ENCODE results near the gene SPTLC2.
"Not testable (repeated sequence)": the region's sequence is repeated elsewhere in the genome, so short reads cannot be mapped to it uniquely, and the experiment has no call there.

Gene SPTLC2

DNA sequence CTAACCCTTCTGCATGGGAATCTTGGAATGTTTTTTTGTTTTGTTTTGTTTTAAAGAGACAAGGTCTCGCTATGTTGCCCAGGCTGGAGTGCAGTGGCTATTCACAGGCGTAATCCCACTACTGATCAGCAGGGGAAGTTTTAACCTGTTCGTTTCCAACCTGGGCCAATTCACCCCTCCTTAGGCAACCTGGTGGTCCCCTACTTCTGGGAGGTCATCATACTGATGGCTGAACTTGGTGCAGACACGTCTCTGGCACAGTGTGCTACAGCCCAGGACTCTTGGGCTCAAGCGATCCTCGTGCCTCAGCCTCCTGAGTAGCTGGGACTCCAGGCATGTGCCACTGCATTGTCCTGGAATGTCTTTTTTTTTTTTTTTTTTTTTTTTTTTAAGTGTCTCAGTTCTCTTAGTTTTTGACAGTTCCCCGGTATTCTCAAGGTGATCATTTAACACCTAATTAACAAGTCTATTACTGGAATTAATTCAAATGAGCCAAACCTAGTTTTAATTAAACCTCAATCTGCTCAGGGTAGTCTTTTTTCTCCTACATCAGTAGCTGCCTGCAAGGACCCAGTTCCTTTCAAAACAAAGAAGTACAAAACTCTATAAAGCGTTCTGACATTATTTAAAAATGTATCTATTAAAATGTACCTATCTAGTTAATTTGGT is 68.8 kb downstream of the SPTLC2 start:
- peak; percentile 10 for DNase-seq (ENCODE audit: low read depth)

DNA sequence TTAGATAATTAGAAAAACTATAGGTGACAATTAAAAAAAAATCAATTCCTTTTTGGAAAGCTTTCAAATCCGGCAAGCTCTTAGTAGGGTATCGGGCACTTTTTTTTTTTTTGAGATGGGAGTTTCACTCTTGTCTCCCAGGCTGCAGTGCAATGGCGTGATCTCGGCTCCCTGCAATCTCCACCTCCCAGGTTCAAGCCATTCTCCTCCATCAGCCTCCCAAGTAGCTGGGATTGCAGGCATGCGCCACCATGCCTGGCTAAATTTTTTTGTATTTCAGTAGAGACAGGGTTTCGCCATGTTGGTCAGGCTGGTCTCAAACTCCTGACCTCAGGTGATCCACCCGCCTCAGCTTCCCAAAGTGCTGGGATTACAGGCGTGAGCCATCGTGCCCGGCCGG is 71.3 kb downstream of the SPTLC2 start:
- DNase-seq (ENCODE audit: low read depth): not testable (repeated sequence)

DNA sequence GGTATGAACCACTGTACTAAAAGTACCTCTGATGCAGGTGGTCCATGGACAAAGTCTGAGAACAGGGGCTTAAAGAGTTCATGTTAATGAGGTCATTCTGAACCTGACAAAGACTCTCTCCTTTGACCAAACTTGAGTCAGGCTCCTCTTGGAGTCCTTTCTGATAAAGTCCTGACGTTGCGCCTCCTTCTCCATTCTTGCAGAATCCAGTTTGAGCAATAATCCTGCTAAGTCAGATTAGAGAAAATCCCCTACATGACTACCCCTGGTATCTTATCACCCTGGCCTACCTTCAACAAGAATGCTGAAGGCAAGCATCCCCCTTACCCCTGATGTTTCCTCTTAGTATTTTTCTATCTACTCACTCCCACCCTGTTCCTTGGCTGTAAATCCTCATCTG is 71.9 kb downstream of the SPTLC2 start:
- DNase-seq (ENCODE audit: low read depth): no peak

DNA sequence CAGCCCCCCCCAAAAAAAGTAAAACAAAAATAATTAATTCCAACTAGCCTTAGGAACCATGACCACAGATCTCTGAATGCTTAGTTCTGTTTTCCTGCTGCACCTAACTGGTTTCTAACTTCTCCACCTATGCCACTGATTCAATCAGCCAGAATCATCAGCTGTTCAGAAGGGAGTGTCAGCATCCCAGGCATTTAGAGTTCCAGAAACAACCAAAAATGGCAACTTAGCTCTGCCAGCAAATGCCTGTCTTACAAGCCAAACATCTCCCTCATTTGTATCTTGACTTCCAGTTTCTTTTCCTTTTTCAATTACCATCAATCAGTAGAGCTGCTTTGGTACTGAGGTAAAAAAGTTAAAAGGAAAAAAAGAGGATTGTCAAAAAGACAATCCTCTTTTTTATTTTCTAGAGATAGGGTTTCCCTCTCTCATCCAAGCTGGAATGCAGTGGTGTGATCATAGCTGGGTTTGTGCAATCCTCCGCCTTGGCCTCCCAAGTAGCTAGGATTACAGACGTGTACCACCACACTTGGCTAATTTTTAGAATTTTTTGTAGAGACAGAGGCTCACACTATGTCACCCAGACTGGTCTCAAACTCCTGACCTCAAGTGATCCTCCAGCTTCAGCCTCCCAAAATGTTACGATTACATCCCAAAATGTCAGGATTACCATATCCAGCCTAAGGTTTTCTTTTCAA is 72.7 kb downstream of the SPTLC2 start:
- DNase-seq (ENCODE audit: low read depth): no peak

DNA sequence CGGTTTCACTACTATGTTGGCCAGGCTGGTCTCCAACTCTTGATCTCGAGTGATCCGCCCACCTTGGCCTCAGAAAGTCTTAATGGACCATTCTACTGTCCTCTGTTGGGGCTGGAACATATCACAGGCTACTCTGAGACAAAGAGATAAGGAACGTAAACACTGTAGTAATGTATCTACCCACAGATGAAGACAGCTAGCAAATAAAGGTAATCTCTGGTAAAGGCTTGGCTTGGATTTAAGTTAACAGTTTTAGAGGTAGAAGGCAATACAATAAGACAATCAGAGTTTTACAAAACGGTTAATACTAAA is 73.2 kb downstream of the SPTLC2 start:
- no peak for DNase-seq (ENCODE audit: low read depth)

DNA sequence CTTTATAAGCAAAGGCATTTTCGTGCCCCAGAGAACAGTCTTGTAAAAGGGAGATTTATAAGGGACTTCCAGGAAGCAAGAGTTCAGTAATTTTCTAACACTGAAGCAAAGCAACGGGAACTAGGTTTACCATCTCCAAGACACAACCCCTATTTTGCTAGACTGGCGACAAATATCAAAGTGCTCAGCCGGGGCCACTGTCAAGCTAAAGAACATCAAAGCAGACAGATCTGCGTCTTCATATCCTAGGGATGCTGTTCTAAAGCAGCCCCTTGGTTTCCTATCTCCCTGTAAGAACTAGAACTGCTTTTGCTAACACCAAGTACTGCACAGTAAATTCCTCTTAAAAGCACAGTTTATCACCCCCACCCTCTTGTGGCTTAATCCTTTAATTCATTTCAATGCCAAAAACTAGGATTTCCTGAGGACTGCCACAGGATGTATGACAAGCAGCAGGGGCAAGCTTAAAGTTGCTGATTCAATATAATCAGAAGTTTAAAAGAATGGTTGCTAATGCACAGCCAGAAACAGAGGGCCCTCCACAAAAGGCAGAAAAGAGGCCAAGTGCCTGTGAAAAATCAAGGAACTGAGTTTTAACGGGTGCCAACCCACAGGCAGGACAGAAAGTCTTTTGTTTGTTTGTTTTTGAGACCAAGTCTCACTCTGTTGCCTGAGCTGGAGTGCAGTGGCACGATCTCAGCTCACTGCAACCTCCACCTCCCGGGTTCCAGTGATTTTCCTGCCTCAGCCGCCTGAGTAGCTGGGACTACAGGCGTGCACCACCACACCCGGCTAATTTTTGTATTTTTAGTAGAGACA is 73.8 kb downstream of the SPTLC2 start:
- DNase-seq (ENCODE audit: low read depth): no peak

DNA sequence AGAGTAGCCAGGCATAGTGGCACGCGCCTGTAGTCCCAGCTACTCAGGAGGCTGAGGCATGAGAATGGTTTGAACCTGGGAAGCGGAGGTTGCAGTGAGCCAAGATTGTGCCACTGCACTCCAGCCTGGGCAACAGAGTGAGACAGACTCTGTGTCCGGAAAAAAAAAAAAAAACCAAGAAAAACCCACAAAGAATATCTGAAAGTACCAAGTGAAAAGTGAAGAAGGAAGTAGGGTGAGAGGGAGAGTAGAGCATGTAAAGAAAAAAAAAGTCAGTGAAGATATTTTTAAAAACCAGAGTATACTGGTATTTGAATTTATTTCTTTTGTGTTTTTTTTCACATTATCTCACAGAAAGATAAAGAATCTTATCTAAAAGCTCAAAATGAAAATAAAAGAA is 74.5 kb downstream of the SPTLC2 start:
- no peak for DNase-seq (ENCODE audit: low read depth)

DNA sequence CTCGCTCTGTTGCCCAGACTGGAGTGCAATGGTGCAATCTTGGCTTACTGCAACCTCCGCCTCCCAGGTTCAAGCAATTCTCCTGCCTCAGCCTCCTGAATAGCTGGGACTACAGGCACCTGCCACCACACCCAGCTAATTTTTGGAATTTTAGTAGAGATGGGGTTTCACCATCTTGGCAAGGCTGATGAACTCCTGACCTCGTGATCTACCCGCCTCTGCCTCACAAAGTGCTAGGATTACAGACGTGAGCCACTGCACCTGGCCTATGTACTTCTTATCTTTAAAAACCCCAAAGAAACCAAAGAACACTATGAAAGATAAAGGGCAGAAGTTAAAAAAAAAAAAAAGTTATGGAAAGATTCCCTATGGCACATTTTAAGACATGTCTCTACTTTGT is 79.5 kb downstream of the SPTLC2 start:
- not testable (repeated sequence) for DNase-seq (ENCODE audit: low read depth)

DNA sequence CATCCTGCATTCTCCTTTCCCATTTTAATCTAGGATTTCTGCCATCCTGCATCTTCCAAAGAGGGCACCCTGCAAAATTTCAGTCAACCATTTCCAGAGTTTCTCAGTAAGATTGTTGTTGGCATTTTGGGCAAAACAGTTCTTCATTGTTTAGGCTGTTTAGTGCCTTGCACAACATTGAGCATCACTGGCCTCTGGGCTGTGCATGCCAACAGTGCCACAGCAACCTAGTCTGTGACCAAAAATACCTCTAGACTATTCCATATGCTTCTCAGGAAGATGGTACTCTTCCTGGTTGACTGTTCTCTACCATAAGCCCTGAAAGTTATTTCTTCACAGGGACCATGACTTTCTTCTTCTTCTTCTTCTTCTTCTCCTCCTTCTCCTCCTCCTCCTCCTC is 85.4 kb downstream of the SPTLC2 start:
- no peak for DNase-seq (ENCODE audit: low read depth)

DNA sequence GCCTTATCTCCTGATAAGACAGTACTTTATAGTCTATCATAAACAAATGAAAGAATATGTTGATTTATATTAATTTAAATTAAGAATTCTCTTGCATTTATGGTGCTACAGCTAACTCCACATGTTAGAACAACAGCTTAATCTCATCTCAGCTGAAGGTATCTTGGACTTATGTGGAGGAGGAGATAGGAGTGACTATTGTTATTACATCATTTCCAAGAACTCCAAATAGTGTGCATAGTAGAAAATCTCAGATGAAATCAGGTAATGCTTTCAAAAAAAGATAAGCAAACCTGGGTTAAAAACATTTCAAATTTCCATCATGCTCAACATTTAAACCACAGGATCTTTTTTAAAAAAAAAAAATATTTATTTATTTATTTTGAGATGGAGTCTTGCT is 86.5 kb downstream of the SPTLC2 start:
- no peak for DNase-seq (ENCODE audit: low read depth)

DNA sequence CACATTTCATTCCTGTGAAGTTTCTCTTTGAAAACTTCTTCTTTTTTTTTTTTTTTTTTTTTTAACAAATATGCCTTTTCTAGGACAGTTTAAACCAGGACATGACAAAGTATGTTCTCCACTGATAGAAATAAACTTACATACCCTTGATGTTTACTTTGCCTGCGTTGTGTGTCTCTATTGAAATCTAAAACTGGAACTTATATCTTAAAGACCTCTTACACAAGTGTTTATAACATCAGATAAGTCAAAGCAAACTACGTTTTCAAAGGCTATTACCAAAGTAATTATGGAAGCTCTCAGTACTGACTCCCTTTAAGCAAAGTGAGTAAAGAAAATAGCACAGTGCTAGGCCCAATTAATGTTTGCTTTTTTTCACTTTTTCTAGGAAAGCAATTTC is 87.2 kb downstream of the SPTLC2 start:
- no peak for DNase-seq (ENCODE audit: low read depth)

DNA sequence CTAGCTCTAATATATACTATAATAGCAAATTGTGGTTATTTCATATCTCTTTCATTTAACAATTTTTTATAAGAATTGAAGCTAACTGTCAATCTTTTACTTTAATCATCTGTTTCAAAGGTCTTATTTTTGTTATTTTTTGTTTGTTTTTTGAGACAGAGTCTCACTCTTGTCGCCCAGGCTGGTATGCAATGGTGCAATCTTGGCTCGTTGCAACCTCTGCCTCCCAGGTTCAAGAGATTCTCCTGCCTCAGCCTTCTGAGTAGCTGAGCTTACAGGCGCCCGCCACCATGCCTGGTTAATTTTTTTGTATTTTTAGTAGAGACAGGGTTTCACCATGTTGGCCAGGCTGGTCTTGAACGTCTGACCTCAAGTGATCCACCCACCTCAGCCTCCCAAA is 87.7 kb downstream of the SPTLC2 start:
- not testable (repeated sequence) for DNase-seq (ENCODE audit: low read depth)

DNA sequence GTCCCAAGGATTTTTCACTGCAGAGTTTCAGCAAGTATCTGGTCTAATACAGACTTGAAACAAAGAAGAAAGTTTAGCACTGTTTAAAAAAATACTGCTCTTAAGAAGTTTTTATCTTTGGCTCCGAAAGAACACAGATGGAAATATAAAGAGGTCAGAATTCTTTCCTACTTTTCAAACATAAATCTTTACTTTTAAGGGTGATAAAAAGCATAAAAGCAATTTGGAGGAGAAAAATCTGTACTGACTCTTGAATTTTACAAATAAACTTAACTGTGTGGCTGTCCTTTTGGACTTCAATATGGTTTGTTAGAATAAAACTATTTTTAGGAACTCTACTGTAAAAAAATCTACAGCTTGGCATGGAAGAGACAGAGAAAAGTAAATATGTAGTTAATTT is 90.2 kb downstream of the SPTLC2 start:
- DNase-seq (ENCODE audit: low read depth): no peak

DNA sequence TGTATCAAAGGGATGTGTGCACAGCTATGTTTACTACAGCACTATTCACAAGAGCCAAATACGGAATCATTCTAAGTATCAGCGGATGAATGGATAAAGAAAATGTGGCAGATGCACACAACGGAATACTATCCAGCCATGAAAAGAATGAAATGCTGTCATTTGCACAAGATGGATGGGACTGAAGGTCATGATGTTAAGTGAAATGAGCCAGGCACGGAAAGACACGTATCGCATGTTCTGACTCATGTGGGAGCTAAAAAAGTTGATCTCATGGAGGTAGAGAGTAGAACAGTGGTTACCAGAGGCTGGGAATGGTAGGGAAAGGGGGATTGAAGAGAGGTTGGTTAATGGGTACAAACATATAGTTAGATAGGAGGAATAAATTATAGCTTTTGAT is 91.9 kb downstream of the SPTLC2 start:
- DNase-seq (ENCODE audit: low read depth): no peak

DNA sequence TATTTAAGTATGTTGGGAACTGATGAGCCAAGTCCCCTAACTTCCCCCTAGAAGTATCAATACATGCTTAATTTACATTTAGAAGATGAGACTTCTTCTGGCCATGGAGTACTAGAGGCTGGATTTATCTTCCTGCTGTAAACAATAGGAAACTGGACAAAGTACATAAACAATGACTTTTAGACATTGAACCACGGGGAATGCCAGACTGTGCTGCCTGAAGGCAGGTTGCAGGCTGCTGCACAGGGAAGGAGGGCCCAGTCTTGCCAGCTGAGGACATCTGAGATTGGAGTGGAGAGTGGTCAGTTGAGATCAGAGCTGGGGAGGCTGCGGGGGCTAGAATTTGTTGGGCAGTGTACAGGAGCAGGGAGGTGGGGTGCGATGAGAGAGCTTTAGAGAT is 93.3 kb downstream of the SPTLC2 start:
- DNase-seq (ENCODE audit: low read depth): no peak

DNA sequence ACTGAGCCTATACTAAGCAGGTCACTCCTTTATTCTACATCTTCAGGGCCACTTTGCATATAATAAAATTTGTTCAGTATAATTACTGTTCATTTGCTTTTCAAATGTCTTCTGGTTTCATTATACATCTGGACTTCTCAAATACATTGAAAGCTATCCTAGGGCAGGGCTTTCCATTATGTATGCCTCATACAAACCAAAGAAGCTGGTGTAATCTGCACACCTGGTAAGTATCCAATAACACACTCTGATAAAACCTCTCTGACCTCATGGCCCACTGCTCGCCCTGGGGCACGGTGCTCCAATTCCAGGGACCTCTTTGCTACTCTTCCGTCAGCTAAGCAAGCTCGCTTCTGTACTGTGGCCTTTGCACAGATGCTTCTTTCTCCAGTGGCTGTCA is 95.9 kb downstream of the SPTLC2 start:
- DNase-seq (ENCODE audit: low read depth): no peak

DNA sequence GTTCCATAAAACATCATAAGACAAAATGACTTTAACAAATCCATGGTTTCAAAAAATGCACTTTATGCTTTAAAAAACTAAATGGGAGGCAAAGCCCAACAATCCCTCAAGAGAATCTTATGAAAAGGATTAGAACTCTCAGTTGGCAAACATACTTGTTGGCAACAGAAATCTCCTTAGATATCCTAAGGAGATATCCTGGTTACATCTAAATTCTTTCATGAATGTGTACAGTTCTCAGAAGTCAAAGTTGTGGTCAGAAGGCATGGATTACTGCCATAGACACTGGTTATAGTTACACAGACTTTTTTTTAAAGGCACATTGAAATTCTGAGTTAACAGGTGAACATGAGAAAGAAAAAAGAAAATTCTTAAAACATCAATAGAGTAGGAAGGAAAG is 100.3 kb downstream of the SPTLC2 start:
- DNase-seq (ENCODE audit: low read depth): no peak

DNA sequence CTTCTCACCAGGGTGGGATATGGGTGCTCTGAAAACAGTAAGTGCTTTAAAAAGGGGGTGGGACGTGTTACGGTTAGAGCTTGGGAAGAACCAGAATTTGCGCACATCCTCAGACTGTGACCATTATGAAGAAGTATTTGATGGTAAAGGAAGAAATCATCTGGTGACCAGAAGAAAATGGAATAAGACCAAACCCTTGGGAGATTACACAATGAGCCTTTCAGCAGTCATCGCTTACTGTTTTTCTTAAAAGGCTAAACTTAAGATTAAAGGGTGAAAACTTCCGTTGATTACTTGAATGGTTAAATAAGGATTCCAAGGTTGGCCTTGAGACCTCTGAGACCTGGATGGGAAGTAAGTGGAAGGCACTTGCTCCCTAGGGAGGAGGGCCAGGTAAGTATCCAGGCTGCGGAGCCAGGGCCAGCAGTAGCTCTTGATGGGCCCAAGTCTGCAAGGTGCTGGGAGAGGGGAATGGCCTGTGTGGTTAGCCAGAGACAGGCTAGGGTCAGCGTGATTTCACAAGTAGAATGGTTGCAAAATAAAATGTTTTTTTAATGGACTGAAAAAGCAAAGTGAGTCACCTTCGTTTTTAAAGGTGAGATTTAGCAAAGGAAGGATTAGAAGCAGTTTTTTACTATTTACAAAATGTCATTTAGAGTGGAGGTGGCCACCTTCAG is 104.8 kb downstream of the SPTLC2 start:
- DNase-seq (ENCODE audit: low read depth): no peak

DNA sequence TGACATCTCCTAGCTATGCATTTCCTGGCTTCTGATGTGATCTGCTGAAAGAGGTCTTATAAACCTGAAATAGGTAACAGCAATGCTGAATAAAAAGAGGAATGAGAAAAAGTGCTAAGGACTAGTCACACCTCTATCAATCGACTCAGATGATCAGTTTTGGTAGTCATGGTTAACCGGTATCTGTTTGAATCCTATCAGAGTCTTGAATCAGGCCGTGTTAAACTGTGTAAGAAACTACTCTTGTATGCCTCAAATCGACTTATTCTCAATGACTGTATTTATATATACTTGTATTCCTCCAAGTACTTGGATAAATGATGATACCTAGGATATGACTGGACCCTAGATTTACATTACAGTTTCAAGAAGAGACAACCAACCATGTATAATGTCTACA is 107.1 kb downstream of the SPTLC2 start:
- DNase-seq (ENCODE audit: low read depth): no peak

DNA sequence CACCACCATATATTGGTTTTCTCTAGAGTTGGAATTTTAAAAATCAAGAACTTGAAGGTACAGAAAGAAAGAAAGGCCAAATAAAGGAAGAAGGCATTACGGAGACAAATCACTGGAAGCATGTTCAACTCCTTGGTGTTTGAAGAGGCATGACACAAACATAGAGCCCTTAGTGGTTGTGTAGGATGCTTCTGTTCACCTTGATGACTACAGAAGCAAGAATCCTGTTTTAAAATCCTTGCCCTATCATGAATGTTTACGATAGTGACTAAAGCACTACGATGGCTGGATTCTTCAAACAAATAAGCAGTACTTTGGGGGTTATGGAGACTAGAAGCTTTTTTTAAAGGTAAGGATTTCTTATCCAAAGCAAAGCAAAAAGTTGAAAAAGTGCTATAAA is 107.6 kb downstream of the SPTLC2 start:
- no peak for DNase-seq (ENCODE audit: low read depth)

DNA sequence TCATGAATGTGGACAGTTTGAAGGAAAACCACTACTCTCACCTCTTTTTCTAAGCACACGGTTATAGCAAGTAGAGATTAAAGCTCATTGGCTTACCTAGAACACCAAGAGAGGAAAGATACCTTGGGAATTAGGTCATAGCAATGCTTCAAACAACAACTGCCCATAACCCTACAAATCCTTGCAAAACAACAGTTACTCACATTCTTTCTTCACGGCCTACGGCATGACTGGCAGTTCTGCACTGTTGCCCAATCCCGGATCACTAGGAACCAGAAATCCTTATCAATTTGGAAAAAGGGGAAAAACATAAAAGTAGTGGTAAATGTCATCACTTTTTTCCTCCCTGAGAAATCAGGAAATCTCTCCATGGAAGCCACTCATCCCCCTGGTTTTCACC is 108.2 kb downstream of the SPTLC2 start:
- peak; percentile 64 for DNase-seq (ENCODE audit: low read depth)

DNA sequence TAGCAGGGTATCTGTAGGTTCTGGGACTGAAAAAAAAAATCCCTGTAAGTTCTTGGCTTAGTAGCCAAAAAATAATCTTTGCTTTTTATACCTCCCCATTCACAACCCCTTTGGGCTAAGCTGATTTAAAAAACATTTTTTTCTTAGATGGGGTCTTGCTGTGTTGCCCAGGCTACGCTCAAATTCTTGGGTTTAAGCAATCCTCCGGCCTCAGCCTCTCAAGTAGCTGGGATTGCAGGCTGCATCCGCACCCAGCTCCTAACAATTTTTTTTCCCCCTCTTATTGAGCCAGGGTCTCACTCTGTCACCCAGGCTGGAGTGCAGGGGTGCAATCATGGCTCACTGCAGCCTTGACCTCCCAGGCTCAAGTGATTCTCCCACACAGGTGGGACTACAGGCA is 108.7 kb downstream of the SPTLC2 start:
- DNase-seq (ENCODE audit: low read depth): no peak

DNA sequence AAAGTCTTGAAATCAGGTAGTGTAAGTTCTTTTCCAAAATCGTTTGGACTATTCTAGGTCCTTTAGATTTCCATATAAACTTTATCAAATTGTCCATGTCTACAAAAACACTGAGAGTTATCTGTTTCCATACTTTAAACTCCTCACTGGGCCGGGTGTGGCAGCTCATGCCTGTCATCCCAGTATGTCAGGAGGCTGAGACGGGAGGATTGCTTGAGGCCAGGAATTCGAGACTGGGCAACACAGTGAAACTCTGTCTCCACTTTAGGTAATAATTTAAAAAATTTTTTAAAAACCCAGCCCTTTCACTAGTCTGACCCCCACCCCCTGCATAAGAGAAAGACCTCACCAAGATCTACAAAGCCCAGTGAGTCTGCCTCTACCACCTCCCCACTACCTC is 111.4 kb downstream of the SPTLC2 start:
- DNase-seq (ENCODE audit: low read depth): no peak

Data from ELR (cell line).